HG03354 (cell line): ENCODE data around the gene GPR12.

Source experiments
- ATAC-seq: cut with Tn5 transposase; IDR thresholded peaks from one replicate; pipeline ENCODE4 v1.9.1; 2021; ENCODE audit warnings: mild to moderate bottlenecking; ENCODE audit not compliant: unreplicated experiment, poor library complexity, severe bottlenecking

The GPR12 gene

GRCh38 chr13:26759907-26760831, at the start of gene GPR12:
TSS of gene GPR12 (minus strand) at chr13:26760786. CDS start at chr13:26759827, 959 bp downstream.
- no peak for ATAC-seq

- ATAC-seq, result no peak
These were observed 49.5 kb upstream of the GPR12 start for GRCh38 chr13:26810095-26810494.

GRCh38 chr13:26806891-26807290, 46.3 kb upstream of the GPR12 start:
- ATAC-seq, result no peak

- no peak for ATAC-seq
These were observed 27.4 kb upstream of the GPR12 start for GRCh38 chr13:26787961-26788360.

- ATAC-seq, result no peak
These were observed 26.2 kb upstream of the GPR12 start for GRCh38 chr13:26786651-26787295.

GRCh38 chr13:26785838-26786630, 25.4 kb upstream of the GPR12 start:
- ATAC-seq, result peak; percentile 31

GRCh38 chr13:26784704-26785639, 24.4 kb upstream of the GPR12 start:
- ATAC-seq, result peak; percentile 72

GRCh38 chr13:26780411-26780810, 19.8 kb upstream of the GPR12 start:
- no peak for ATAC-seq

- no peak for ATAC-seq
These were observed 18.7 kb upstream of the GPR12 start for GRCh38 chr13:26779321-26779720.

GRCh38 chr13:26772531-26772930, 11.9 kb upstream of the GPR12 start:
- ATAC-seq, result no peak

GRCh38 chr13:26771796-26772195, 11.2 kb upstream of the GPR12 start:
- no peak for ATAC-seq

- no peak for ATAC-seq
These were observed 2.3 kb upstream of the GPR12 start for GRCh38 chr13:26762745-26763345.

- ATAC-seq, result no peak
These were observed 421 bp upstream of the GPR12 start for GRCh38 chr13:26760832-26761582.

- ATAC-seq, result no peak
These were observed 1.2 kb downstream of the GPR12 start for GRCh38 chr13:26759249-26759906.

GRCh38 chr13:26758496-26759157, 2.0 kb downstream of the GPR12 start:
- no peak for ATAC-seq

GRCh38 chr13:26756961-26757360, 3.6 kb downstream of the GPR12 start:
- ATAC-seq, result no peak

- ATAC-seq, result no peak
These were observed 7.9 kb downstream of the GPR12 start for GRCh38 chr13:26752671-26753070.
